ENCODE measurements around the gene SUPT20HL2.

The SUPT20HL2 gene

DNA sequence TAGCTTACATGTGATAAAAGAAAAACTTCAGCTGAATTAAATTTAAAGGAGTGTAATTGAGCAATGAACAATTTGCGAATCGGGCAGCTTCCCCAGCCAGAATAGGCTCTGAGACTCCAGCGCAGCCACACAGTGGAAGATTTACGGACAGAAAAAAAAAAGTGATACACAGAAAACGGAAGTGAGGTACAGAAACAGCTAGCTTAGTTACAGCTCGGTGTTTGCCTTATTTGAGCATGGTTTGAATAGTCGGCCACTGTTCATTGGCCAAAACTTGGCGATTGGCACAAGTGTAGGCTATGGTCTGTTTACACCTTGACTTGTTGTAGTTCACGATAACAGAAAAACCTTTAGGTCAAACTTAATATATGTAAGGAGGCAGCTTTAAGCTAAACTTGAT lies 29.9 kb upstream of the SUPT20HL2 start:
- H3K36me3 ChIP-seq (ENCODE audit: control insufficient read depth, low read length) = no peaks in the 10 kb centered on the region
- no peaks in the 10 kb centered on the region for H3F3A ChIP-seq (ENCODE audit: control insufficient read depth, insufficient read depth)
- peak overlapping the region; percentile 4; the same call in 1 of the 2 replicates for H3K4me2 ChIP-seq (ENCODE audit: low read length)
- H3K27me3 ChIP-seq (ENCODE audit: control insufficient read depth, low read length) = peaks cover 4% of the 10 kb centered on the region; the same call in 1 of the 2 replicates
- no peaks in the 10 kb centered on the region for H4K20me1 ChIP-seq (ENCODE audit: control insufficient read depth, insufficient read depth, low read depth, low read length)
- no peak overlapping the region for H3K4me3 ChIP-seq (ENCODE audit: low read length)
- H3K9me3 ChIP-seq (ENCODE audit: control insufficient read depth, insufficient read depth, low read length) = no peaks in the 10 kb centered on the region
- no peak overlapping the region for H3K27ac ChIP-seq (ENCODE audit: low read depth, low read length)
- H3K4me1 ChIP-seq (ENCODE audit: control insufficient read depth, low read length) = peaks cover 5% of the 10 kb centered on the region; the same call in 1 of the 2 replicates
- TF ChIP-seq, protein P1, sequence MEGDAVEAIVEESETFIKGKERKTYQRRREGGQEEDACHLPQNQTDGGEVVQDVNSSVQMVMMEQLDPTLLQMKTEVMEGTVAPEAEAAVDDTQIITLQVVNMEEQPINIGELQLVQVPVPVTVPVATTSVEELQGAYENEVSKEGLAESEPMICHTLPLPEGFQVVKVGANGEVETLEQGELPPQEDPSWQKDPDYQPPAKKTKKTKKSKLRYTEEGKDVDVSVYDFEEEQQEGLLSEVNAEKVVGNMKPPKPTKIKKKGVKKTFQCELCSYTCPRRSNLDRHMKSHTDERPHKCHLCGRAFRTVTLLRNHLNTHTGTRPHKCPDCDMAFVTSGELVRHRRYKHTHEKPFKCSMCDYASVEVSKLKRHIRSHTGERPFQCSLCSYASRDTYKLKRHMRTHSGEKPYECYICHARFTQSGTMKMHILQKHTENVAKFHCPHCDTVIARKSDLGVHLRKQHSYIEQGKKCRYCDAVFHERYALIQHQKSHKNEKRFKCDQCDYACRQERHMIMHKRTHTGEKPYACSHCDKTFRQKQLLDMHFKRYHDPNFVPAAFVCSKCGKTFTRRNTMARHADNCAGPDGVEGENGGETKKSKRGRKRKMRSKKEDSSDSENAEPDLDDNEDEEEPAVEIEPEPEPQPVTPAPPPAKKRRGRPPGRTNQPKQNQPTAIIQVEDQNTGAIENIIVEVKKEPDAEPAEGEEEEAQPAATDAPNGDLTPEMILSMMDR (IDR thresholded peaks at IDR 0.05; ENCODE audit: low read depth, low read length, poor library complexity, severe bottlenecking) = no peak
- TF ChIP-seq EZH2phosphoT487 (IDR thresholded peaks at IDR 0.05; ENCODE audit: borderline replicate concordance, low read length) = no peak
- no peaks in the 10 kb centered on the region for H3K9me2 ChIP-seq (replicated peaks; ENCODE audit: control insufficient read depth, low read length)
- H3K79me2 ChIP-seq (ENCODE audit: control insufficient read depth, low read length) = no peaks in the 10 kb centered on the region

DNA sequence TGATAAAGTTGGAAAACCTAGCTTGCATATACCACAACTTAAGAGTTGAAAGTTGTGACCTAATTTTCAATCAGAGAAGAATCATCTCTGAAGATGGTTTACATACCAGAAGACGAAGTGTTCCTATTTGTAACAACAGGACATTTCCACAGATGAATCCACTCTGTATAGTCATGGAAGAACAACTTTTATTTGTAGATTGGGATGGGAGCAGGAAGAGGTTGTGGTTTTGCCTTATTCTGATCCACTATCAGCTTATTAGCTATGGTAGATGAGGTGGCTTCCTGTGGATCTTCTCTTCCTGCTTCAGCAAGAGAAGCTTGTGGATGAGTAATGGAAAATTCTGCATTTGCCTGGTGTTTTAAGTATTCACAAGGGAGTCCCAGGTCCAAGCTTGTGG lies 27.9 kb upstream of the SUPT20HL2 start:
- Histone ChIP-seq H3K27me3 (ENCODE audit: control insufficient read depth, low read length) (peaks cover 4% of the 10 kb centered on the region; the same call in 1 of the 2 replicates), H4K20me1 (ENCODE audit: control insufficient read depth, insufficient read depth, low read depth, low read length) (no peaks in the 10 kb centered on the region), H3K9me2 (replicated peaks; ENCODE audit: control insufficient read depth, low read length) (no peaks in the 10 kb centered on the region), H3K4me2 (ENCODE audit: low read length) (no peak overlapping the region), H3K27ac (ENCODE audit: low read depth, low read length) (no peak overlapping the region), H3K36me3 (ENCODE audit: control insufficient read depth, low read length) (no peaks in the 10 kb centered on the region), H3K79me2 (ENCODE audit: control insufficient read depth, low read length) (no peaks in the 10 kb centered on the region), H3K4me1 (ENCODE audit: control insufficient read depth, low read length) (peaks cover 5% of the 10 kb centered on the region; the same call in 1 of the 2 replicates), H3K9me3 (ENCODE audit: control insufficient read depth, insufficient read depth, low read length) (no peaks in the 10 kb centered on the region), H3F3A (ENCODE audit: control insufficient read depth, insufficient read depth) (no peaks in the 10 kb centered on the region), H3K4me3 (ENCODE audit: low read length) (no peak overlapping the region)
- TF ChIP-seq, protein P1 (IDR thresholded peaks at IDR 0.05; ENCODE audit: low read depth, low read length, poor library complexity, severe bottlenecking) = no peak
- TF ChIP-seq EZH2phosphoT487 (IDR thresholded peaks at IDR 0.05; ENCODE audit: borderline replicate concordance, low read length) = no peak

DNA sequence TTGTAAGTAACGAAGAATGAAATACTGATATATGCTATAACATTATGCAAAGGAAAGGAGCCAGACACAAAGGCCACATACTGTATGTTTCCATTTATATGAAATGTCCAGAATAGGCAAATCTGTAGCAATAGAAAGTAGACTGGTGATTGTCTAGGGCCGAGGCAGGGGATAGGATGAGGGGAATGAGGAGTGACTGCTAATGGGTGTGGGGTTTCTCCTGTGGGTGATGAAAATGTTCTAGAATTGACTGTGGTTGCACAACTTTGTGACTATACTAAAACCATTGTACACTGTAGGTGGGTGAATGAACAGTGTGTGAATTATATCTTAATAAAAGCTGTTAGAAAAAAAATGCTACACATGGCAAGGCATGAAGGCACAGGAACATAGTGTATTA lies 26.6 kb upstream of the SUPT20HL2 start:
- Histone ChIP-seq H3K4me2 (ENCODE audit: low read length) (no peak overlapping the region), H3F3A (ENCODE audit: control insufficient read depth, insufficient read depth) (no peaks in the 10 kb centered on the region)

More for the DNA sequence above, 26.6 kb upstream of the SUPT20HL2 start:
- peaks cover 5% of the 10 kb centered on the region; the same call in 1 of the 2 replicates for H3K4me1 ChIP-seq (ENCODE audit: control insufficient read depth, low read length)
- TF ChIP-seq EZH2phosphoT487 (IDR thresholded peaks at IDR 0.05; ENCODE audit: borderline replicate concordance, low read length) = no peak
- TF ChIP-seq, protein P1 (IDR thresholded peaks at IDR 0.05; ENCODE audit: low read depth, low read length, poor library complexity, severe bottlenecking) = no peak
- no peaks in the 10 kb centered on the region for H3K36me3 ChIP-seq (ENCODE audit: control insufficient read depth, low read length)
- H3K79me2 ChIP-seq (ENCODE audit: control insufficient read depth, low read length) = no peaks in the 10 kb centered on the region
- no peaks in the 10 kb centered on the region for H3K9me2 ChIP-seq (replicated peaks; ENCODE audit: control insufficient read depth, low read length)
- no peak overlapping the region for H3K27ac ChIP-seq (ENCODE audit: low read depth, low read length)
- no peaks in the 10 kb centered on the region for H3K9me3 ChIP-seq (ENCODE audit: control insufficient read depth, insufficient read depth, low read length)
- peaks cover 4% of the 10 kb centered on the region; the same call in 1 of the 2 replicates for H3K27me3 ChIP-seq (ENCODE audit: control insufficient read depth, low read length)
- H3K4me3 ChIP-seq (ENCODE audit: low read length) = no peak overlapping the region
- no peaks in the 10 kb centered on the region for H4K20me1 ChIP-seq (ENCODE audit: control insufficient read depth, insufficient read depth, low read depth, low read length)

Data from DOHH2 (cell line).